HG02885 (cell line): Measurements from ENCODE around the gene XXYLT1.

Experiments used
- ATAC-seq: cut with Tn5 transposase; IDR thresholded peaks from one replicate; pipeline ENCODE4 v1.9.1; 2021; ENCODE audit warnings: mild to moderate bottlenecking; ENCODE audit not compliant: unreplicated experiment, poor library complexity

Gene XXYLT1

DNA sequence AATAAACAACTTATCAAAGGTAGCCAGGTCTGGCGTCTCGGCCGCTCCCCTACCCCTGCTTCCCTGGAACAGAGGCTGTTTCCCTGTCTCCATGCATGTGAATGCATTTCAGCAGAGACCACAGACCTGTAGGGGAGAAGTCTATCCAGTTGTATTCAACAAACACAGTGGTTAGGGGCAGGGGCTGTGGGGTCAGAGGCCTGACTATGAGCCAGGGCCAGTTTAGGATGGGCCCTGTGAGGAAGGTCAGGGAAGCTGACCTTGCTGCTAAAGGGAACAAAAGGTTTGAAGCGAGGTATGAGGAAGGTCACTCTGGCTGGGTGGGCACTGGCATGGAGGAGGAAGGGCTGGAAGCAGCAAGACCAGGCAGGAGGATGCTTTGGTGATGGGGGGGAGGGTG lies 184.6 kb downstream of the XXYLT1 start:
- ATAC-seq = no peak

DNA sequence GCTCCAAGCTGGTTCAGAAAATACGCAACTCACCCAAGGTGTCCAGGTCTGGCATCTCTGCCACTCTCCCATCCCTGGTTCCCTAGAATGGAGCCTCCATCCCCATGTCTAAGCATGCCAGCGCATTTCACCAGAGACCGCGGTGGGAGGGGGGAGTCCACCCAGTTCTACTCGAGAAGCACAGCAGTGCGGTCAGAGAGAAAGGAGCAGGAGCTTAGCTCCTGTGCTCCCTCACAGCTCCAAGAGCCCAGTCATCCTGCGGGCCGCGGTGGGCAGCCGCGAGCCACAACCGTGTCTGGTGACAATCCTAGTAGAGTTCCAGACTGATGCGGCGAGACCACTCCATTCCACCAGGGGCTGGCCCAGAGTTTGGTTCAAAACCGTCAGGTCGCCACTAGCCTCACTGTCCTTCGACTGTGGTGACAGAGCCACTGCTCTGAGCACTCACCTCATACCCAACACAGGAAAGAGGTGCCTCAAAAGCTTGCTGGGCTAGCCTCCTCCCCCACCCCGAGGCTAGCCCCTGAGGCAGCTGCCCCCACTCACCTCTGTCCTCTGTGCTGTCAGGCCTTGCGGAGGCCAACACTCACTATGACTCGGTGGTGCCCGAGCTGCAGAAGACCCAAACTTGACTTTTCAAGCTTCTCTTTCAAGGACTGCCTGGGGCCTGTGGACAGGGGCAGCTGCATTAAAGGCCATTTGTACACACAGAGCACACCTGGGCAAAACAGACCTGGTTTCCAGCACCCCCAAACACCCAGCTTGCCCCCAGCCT lies 185.4 kb downstream of the XXYLT1 start:
- ATAC-seq = no peak

DNA sequence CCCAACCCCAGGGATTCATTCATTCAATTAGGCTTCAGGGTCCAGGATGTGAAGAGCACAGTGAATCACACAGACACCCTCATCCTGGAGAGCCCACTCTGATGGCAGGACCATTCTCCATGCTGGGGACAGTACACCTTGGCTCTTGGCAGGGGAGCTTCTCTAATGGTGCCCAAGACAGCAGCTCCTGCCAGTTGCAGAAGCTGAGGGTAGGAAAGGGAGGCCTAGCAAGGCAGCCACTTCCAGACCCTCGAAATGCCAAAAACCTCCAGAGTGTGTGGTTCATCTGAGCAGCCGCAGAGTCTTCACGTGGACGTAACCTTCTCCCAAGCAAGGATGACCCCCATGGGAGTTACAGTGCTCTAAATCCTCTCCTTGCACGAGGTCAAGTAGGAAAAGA lies 186.2 kb downstream of the XXYLT1 start:
- no peak for ATAC-seq

DNA sequence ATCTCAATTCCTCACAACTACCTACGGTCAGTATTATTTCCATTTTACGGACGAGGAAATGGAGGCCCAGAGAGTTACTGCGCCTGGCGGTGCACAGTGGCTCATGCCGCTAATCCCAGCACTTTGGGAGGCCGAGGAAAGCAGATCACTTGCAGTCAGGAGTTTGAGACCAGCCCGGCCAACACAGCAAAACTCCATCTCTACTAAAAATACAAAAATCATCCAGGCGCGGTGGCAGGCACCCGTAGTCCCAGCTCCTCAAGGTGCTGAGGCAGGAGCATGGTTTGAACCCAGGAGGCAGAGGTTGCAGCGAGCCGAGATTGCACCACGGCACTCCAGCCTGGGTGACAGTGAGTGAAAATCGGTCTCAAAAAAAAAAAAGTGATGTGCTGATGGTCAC lies 187.3 kb downstream of the XXYLT1 start:
- ATAC-seq = no peak

DNA sequence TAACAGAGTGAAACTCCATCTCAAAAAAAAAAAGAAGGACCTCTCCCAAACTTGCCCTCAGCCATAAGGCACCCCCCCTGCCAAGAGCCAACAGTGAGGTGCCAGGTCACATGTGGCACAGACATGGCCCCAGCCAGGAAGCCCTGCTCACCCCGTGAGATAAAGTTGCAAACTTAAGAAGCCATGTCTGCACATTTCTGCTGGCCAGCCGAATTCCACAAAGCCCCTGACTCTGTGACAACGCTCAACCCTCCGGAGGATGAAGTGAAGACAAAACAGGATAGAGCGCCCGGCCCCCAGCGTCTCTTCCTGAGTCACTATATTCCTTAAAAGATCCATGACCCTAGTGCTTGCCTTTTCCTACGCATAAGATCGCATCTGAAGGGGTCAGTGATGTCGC lies 188.1 kb downstream of the XXYLT1 start:
- no peak for ATAC-seq

DNA sequence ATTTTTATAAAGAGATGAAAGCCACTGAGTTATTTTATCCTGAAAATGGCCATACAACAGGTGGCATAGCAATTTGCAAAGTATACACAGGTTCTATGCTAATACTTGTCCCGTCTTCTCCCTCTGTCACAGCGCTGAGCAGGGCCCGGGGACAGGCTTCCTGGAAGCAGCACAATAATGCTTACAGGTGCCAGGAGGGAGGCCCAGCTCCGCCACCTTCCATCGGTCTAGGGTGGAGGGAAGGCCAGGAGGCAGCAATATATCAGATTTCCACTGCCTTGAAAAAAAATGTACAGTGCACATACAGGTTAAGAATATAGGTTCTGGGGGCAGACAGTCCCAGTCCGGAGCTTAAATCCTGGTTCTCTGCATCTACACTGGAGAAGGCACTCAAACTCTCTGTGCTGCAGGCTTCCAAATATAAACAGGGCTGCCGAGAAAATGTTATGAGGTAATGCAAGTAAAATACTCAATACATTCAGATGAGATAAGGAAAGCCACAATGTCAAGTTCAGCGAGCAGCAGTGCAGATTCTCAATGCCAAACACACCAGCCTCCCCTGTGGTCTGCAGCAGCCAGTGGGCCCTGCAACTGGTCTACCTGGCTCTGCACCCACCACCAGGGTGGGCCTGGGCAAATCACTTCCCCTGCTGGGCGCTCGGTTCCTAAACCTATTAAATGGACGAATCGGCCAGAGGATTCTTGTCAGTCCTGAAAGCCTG lies 189.6 kb downstream of the XXYLT1 start:
- ATAC-seq = no peak

DNA sequence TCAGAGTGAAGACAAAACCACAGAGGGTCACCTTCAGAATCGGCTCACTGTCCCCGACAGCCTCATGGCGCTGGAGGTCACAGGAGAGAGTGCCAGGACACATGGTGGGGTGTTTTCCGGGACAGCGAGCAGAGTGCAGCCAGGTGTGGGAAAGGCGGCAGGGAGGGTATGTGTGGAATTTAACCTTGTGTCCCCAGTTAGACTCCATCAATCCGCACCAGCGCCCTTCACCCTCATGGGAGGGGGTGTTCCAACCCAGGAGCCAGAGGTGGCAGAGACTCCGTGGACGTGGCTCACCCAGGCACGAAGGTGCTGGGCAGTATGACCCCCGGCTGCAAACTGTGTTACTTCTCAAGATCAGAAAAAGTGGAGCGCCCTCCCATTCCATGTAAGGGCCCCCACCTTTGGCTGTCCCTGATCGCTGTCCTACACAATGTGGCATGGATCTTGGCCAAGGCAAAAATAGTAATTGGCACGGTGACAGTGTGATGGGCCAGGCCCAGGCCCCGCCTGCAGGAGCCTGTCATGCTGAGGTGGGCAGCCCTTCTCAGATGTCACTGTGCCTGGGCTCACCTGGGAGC lies 190.3 kb downstream of the XXYLT1 start:
- ATAC-seq = no peak

DNA sequence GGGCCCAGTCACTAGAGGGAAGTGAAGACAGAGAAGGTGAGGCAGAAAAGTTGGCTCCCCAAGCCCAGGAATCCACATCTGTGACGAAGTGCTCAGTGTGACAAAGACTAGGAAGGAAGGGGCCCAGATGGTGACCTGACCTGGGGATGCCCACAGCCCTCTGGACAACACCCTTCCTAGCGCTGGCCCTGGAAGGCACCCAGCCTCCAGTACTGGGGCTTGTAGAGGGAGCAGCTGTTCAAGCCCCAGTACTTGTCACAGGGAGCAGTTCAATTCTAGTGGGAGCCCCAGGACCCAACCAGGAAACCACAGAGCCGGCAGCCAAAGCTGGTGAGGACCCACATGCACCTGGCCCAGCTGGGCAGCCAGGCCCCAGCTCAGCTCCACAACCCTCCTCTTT lies 190.8 kb downstream of the XXYLT1 start:
- no peak for ATAC-seq

DNA sequence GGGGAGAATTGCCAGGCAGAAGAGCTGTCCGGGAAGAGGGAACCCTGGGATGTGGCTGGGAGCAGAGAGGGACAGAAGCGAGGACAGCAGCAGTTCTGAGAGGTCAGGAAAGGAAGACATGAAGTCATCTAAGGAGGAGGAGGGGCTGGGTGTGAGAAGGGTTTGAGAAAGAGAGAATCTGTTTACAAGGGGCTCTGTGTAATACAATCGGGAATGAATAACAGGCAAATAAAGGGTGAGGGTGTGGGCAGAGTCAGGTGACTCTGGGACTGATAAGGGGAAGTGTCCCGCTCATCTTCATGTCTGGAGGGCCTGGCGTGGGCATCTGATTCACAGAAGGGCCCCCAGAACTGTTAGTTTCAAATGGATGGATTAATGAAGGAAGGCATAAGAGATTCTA lies 191.3 kb downstream of the XXYLT1 start:
- no peak for ATAC-seq

DNA sequence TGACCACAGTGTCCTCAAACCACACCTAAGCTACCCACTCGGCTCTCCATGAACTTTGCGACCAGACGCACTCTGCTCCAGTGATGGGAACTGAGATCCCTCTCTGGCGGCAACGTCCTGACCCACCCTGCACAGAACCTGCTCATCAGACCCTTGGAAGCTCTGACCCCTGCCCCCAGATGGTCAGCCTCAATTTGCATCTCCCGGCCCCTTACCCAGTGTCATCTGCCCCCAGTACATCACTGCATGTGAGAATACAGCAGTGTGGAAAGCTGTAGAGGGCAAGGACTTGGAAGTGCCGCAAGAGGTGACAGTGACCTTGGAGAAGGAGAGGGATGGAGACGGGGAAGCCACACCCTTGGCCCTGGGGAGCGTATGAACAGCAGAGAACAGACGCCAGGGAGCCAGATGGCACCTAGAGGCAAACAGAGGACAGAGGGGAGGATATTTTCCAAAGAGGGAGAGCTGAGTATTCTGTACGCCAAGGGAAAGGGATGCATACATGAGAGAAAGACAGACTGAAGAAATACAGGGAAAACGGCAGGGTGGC lies 192.0 kb downstream of the XXYLT1 start:
- ATAC-seq = no peak

DNA sequence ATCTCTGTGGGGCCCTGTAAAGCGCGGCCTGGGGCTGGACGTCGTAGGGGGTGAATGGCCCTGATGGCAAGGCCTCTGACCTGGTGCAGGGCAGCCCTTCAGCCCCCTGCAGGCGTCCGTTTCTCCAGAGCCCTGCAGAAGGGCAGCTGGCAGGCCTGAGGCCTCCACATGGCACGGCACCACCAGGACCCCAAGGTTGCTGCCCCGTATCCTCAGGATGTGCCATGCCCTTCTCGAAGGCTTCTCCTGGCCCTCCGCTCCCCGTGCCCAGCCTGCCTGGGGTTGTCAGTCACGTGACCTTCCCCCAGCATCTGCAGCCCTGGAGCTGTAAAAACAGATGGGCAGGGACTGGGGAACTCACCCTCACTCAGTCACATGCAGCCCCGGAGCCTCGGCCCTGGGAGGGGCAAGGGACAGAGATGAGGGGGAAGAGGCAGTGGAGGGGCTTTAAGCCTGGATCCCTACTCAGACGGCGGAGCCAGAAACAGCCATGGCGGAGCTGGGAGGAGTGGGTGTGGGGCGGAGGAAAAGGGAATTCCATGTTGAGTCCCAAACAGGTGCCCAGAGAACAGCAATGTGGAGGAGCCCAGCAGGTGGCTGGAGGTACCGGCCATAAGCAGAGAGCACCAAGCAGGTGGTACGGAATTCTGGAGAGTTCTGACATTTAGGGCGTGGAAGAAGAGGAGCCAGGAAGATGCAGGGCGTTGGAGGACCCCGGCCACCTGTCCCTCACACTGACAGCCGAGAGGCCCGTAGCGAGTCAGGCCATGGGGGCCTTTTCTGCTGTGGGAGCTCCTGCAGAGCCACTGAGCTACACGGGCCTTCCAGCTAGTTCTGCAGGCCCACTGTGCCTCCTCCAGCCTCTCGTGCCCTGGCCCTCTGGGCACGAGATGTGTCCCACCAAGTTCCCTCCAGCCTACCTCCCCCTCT lies 193.1 kb downstream of the XXYLT1 start:
- ATAC-seq = no peak

DNA sequence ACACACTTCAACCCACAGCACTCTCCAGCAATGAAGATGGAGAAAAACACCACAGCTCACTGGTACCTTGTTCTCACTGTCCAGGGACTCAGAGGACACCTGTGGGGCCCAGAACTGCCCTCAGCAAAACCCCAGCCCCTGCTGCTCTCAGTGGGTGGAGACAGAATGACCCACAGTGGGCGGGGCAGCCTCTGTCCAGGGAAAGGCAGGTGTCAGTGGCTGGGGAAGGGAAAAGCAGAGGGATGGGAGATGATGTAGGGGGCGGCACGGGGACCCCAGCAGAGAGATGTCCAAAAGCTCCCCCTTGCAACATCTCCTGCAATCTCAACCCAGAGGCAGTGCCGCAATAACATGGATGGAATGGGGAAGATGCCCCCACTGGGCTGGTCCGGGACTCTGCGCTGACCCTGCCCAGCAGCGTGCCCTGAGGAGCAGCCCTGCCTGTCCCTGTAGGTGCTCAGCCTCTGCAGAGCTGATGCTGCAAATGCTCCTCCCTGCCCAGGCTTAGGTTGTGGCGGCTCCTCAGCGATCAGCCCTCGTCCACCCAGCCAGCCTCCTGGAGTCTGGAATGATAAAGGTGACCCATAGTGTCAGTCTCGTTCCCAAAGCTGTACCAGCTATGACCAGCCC lies 193.9 kb downstream of the XXYLT1 start:
- no peak for ATAC-seq

DNA sequence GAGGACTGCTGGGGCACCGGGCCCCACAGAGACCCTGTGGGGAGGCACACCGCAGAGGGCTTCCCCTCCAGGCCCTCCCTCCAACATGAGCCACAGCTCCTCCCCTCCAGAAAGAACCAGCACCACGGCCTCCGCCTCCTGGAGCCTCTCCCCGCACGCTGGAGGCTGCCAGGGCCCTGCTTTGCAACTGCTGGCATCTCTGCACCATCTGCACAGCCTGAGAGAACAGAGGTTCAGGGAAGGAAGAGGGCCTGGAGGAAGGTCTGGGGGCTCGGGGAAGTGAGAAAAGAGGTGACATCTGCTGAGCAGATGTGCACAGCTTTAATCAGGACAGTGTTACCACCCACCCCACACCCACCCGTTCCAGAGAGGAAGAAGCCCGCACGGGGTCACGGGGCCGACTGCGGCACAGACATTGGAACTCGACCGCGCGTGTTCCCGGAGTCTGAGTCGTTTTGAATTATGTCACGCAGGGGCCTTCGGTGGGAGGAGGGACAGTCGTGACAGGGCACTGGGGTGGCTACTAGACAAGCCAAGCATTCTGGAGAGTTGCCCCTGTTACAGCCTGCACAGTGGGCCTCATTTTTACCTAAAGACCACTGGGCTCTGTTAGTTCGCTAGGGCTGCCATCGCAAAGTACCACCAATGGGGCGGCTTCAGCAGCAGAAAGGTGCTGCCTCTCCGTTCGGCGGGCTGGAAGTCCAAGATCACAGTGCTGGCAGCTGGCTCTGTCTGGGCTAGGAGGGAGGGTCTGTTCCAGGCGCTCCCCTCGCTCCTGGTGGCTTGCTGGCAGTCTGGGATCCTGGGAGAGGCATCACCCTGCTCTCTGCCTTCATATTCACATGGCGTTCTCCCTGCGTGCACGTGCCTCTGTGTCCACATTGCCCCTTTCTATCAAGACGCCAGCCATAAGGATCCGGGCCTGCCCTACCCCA lies 194.8 kb downstream of the XXYLT1 start:
- no peak for ATAC-seq

DNA sequence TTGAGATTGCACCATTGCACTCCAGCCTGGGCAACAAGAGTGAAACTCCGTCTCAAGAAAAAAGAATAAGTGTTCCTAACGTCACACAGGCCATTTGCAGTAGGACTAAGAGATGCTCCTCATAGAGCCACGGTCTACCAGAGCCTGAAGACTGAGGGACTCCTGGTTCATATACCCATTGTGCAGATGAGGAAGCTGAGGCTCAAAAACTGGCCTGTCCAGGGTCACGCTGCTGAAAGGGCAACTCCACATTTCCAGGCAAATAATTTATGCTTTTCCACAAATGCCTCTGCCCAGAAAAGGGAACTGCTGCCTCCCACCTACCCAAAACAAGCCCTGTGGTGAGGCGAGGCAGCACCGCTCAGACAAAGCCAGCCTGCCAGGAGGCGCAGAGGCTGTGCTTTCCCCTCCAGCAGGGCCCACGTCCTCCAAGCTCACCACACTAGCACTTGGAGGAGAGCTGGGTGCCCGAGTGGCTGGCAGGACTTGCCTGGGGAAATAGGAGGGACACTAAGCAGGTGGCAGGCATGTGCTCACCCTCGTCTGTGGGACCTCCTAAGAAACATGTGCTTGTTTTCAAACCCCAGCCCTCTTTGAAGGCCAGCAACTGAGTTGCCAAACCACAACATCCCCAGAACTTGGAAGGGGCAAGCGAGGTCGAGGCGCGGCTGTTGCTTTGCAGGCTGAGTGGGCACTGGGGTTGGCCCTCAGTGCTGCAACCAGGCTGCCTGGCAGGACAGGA lies 195.6 kb downstream of the XXYLT1 start:
- no peak for ATAC-seq

DNA sequence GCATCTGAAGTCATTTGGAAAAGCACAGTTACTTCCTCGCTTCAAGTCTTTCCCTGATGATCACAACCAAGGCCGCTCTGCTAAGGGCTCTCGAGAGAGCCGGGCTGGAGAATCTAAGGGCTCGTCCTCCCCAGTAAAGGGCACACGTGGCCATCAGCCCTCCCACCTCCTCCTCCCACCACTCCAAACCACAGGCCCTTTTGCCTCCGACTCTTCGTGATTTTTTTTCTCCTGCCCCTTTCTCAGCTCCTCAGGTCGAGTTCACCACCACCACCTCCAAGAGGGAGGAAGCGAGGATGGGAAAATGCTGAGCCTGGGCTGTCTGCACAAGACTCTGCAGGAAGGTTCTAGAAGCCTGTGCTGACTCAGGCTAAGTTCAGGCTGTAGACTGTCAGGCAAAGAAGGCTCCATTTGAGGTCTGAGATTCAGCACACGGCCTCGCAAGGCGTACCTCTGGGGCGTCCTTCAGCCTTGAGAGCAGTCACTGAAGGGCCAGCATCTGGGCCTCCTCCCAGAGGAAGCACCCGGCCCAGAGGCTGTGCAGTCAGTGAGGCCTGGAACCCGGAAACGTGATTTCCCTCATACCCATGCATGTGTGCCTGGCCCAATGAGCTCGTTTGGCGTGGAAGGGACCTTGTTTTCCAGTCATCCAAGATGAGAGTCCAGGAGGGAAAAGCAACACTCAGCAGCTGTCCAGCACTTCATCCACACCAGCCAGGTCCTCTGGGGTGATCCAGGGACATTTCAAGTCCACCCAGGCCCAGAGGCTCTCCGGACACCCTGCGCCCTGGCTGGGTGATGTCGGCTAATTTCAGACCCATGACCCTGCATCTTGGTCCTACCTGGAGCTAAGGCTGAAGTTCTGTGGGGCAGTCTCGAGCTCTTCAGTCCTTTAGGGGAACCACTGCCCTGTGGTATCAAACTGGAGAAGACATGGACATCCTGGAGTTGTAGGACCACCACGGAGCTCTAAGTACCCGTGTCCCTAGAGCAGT lies 196.8 kb downstream of the XXYLT1 start:
- no peak for ATAC-seq

DNA sequence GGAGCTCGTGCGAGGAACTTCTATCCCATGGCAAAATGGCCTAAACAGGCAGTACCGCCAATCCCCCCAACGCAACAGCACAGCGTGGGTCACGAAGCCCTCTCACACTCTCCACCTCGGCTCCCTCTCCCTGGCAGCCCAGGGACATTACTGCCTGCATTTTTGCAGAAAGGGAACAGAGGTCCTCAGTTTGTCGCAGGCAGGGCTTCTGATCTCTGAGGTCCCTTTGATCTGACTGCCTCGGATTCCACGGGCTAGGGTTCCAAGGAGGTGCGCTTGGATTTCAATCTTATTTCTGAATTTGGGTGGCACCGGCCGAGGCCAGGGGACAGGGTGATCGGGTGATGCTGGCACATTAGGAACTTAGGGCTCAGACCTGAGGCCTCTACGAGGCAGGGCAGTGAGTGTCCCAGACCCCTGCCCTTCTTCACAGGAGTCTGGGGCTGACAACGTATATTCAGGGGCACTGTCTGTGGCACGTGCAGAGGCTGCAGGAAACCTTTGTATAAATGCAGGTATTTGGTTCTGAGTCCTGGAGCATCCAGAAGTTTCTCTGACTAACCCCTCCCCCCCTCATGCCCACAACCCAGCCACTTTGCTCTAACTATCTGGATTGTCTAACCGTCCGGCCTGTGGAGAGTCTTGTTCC lies 197.9 kb downstream of the XXYLT1 start:
- ATAC-seq = no peak
